ENCODE measurements around the gene NDFIP1. TPM values are rescaled to one million over a fixed set of nuclear protein-coding genes. Genes with fewer than 3 reads are reported as not detected.

NDFIP1 gene
- total and polyA plus RNA-seq, 2 of the 13 experiments (the other 11 are each of a cell fraction or from before 2014, with no cell fraction given), result 12.4 to 15.7 TPM

DNA sequence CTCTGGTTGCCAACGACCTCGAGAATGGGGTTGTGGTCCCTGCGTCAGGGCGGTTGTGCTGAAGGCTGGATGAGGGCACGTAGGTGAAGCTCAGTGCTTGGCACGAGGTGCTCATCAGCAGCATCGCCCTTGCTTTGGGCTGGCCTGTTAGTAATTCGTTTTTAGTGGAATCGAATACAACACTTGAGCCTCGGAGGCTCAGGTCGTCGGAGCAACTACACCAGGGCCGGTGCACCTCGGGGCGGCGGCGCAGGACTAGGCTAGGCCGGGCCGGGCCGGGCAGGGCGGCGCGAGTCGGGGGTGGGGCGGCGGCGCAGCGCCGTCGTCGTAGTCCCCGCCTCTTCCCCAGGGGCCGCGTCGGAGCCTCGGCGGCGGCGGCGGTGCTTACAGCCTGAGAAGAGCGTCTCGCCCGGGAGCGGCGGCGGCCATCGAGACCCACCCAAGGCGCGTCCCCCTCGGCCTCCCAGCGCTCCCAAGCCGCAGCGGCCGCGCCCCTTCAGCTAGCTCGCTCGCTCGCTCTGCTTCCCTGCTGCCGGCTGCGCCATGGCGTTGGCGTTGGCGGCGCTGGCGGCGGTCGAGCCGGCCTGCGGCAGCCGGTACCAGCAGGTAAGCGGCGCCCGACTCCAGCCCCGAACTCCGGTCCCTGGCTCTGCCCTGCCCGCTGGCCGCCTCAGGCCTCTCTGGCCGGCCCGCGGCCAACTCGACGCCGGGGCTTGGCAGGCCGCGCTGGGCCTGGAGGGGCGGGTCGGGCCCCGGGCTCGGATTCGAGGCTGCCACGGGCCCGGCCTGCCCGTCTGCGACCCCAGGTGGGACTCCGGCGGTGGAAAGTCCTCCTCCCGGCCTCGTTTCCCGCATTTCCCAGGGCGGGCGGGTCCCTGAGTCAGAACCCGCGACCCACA, at the start of gene NDFIP1 (continued):
- TF ChIP-seq ZBTB3 (CRISPR knock-in tag; IDR thresholded peaks at IDR 0.05; ENCODE audit: borderline replicate concordance, low read depth) (peak; percentile 34; the same call in 1 of the 2 replicates), NFIB (CRISPR knock-in tag; IDR thresholded peaks at IDR 0.05; ENCODE audit: borderline replicate concordance) (no peak), ZBTB42 (CRISPR knock-in tag; IDR thresholded peaks at IDR 0.05) (peak; percentile 47; the same call in 1 of the 2 replicates), KDM1A (CRISPR knock-in tag; IDR thresholded peaks at IDR 0.05) (no peak), ZNF616 (CRISPR knock-in tag; IDR thresholded peaks at IDR 0.05; ENCODE audit: low read depth) (peak; percentile 69; the same call in 1 of the 2 replicates), ZNF569 (CRISPR knock-in tag; IDR thresholded peaks at IDR 0.05; ENCODE audit: borderline replicate concordance) (no peak), ZNF775 (CRISPR knock-in tag; IDR thresholded peaks at IDR 0.05; ENCODE audit: borderline replicate concordance) (no peak)
- TF ChIP-seq, protein P1, sequence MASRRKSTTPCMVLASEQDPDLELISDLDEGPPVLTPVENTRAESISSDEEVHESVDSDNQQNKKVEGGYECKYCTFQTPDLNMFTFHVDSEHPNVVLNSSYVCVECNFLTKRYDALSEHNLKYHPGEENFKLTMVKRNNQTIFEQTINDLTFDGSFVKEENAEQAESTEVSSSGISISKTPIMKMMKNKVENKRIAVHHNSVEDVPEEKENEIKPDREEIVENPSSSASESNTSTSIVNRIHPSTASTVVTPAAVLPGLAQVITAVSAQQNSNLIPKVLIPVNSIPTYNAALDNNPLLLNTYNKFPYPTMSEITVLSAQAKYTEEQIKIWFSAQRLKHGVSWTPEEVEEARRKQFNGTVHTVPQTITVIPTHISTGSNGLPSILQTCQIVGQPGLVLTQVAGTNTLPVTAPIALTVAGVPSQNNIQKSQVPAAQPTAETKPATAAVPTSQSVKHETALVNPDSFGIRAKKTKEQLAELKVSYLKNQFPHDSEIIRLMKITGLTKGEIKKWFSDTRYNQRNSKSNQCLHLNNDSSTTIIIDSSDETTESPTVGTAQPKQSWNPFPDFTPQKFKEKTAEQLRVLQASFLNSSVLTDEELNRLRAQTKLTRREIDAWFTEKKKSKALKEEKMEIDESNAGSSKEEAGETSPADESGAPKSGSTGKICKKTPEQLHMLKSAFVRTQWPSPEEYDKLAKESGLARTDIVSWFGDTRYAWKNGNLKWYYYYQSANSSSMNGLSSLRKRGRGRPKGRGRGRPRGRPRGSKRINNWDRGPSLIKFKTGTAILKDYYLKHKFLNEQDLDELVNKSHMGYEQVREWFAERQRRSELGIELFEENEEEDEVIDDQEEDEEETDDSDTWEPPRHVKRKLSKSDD (CRISPR knock-in tag; IDR thresholded peaks at IDR 0.05; ENCODE audit: low read depth), result 0 out of 2 replicates have a peak, but pooled peaks have one; percentile 39
- TF ChIP-seq, protein P2, sequence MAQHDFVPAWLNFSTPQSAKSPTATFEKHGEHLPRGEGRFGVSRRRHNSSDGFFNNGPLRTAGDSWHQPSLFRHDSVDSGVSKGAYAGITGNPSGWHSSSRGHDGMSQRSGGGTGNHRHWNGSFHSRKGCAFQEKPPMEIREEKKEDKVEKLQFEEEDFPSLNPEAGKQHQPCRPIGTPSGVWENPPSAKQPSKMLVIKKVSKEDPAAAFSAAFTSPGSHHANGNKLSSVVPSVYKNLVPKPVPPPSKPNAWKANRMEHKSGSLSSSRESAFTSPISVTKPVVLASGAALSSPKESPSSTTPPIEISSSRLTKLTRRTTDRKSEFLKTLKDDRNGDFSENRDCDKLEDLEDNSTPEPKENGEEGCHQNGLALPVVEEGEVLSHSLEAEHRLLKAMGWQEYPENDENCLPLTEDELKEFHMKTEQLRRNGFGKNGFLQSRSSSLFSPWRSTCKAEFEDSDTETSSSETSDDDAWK (CRISPR knock-in tag; IDR thresholded peaks at IDR 0.05), result no peak
- TF ChIP-seq, protein P3, sequence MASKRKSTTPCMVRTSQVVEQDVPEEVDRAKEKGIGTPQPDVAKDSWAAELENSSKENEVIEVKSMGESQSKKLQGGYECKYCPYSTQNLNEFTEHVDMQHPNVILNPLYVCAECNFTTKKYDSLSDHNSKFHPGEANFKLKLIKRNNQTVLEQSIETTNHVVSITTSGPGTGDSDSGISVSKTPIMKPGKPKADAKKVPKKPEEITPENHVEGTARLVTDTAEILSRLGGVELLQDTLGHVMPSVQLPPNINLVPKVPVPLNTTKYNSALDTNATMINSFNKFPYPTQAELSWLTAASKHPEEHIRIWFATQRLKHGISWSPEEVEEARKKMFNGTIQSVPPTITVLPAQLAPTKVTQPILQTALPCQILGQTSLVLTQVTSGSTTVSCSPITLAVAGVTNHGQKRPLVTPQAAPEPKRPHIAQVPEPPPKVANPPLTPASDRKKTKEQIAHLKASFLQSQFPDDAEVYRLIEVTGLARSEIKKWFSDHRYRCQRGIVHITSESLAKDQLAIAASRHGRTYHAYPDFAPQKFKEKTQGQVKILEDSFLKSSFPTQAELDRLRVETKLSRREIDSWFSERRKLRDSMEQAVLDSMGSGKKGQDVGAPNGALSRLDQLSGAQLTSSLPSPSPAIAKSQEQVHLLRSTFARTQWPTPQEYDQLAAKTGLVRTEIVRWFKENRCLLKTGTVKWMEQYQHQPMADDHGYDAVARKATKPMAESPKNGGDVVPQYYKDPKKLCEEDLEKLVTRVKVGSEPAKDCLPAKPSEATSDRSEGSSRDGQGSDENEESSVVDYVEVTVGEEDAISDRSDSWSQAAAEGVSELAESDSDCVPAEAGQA (IDR thresholded peaks at IDR 0.05; ENCODE audit: low read depth), result peak; percentile 19; the same call in 1 of the 2 replicates
- TF ChIP-seq, protein P3 (CRISPR knock-in tag; IDR thresholded peaks at IDR 0.05; ENCODE audit: borderline replicate concordance), result no peak
- TF ChIP-seq, protein P4, sequence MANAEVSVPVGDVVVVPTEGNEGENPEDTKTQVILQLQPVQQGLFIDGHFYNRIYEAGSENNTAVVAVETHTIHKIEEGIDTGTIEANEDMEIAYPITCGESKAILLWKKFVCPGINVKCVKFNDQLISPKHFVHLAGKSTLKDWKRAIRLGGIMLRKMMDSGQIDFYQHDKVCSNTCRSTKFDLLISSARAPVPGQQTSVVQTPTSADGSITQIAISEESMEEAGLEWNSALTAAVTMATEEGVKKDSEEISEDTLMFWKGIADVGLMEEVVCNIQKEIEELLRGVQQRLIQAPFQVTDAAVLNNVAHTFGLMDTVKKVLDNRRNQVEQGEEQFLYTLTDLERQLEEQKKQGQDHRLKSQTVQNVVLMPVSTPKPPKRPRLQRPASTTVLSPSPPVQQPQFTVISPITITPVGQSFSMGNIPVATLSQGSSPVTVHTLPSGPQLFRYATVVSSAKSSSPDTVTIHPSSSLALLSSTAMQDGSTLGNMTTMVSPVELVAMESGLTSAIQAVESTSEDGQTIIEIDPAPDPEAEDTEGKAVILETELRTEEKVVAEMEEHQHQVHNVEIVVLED (CRISPR knock-in tag; IDR thresholded peaks at IDR 0.05; ENCODE audit: borderline replicate concordance), result 0 out of 2 replicates have a peak, but pooled peaks have one; percentile 59
- TF ChIP-seq, protein P5, sequence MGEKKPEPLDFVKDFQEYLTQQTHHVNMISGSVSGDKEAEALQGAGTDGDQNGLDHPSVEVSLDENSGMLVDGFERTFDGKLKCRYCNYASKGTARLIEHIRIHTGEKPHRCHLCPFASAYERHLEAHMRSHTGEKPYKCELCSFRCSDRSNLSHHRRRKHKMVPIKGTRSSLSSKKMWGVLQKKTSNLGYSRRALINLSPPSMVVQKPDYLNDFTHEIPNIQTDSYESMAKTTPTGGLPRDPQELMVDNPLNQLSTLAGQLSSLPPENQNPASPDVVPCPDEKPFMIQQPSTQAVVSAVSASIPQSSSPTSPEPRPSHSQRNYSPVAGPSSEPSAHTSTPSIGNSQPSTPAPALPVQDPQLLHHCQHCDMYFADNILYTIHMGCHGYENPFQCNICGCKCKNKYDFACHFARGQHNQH (CRISPR knock-in tag; IDR thresholded peaks at IDR 0.05), result peak; percentile 21
